Muscle layer of colon (tissue), 2 donors: Measurements from ENCODE around the gene FSIP2.

Experiments
- H3K27ac ChIP-seq: one replicate; pipeline ENCODE4 v1.7.0; 2013; ENCODE audit warnings: low read depth, mild to moderate bottlenecking, low read length, moderate library complexity
- H3K27me3 ChIP-seq, 2 donors: one replicate each; pipeline ENCODE4 v1.7.0; 2013; ENCODE audit warnings: low read length in 2 of 2, mild to moderate bottlenecking in 2 of 2; ENCODE audit not compliant: insufficient read depth in 2 of 2, control insufficient read depth in 1 of 2
- H3K36me3 ChIP-seq: one replicate; pipeline ENCODE4 v1.7.0; 2013; ENCODE audit warnings: mild to moderate bottlenecking, low read length; ENCODE audit not compliant: insufficient read depth
- H3K4me1 ChIP-seq: one replicate; pipeline ENCODE4 v1.7.0; 2013; ENCODE audit warnings: mild to moderate bottlenecking, low read length; ENCODE audit not compliant: insufficient read depth
- H3K4me3 ChIP-seq, 2 donors: one replicate each; pipeline ENCODE4 v1.7.0; 2013; ENCODE audit warnings: low read length in 2 of 2, low read depth in 1 of 2, mild to moderate bottlenecking in 1 of 2, moderate library complexity in 1 of 2
- H3K9ac ChIP-seq: one replicate; pipeline ENCODE4 v1.7.0; 2013; ENCODE audit warnings: low read length
- H3K9me3 ChIP-seq: one replicate; pipeline ENCODE4 v1.7.0; 2013; ENCODE audit warnings: mild to moderate bottlenecking, low read length
- donor health status: abdominal sarcoma.
- donor health status: Adenocarcinoma of cecum.

The FSIP2 gene

GRCh38 chr2:185817991-185818390 lies 79.4 kb downstream of the FSIP2 start:
- H3K36me3 ChIP-seq, result no peaks in the 10 kb centered on the region

GRCh38 chr2:185821467-185821866 lies 82.9 kb downstream of the FSIP2 start:
- Histone ChIP-seq H3K9ac (no peak overlapping the region), H3K27me3 (no peaks in the 10 kb centered on the region), H3K4me3 (no peak overlapping the region), H3K4me1 (no peaks in the 10 kb centered on the region), H3K27ac (no peak overlapping the region), H3K9me3 (no peaks in the 10 kb centered on the region), H3K36me3 (no peaks in the 10 kb centered on the region)

More at GRCh38 chr2:185817991-185818390, 79.4 kb downstream of the FSIP2 start:
- Histone ChIP-seq H3K27ac (no peak overlapping the region), H3K27me3 (no peaks in the 10 kb centered on the region), H3K9ac (no peak overlapping the region), H3K9me3 (no peaks in the 10 kb centered on the region), H3K4me3 (no peak overlapping the region), H3K4me1 (no peaks in the 10 kb centered on the region)

DNA sequence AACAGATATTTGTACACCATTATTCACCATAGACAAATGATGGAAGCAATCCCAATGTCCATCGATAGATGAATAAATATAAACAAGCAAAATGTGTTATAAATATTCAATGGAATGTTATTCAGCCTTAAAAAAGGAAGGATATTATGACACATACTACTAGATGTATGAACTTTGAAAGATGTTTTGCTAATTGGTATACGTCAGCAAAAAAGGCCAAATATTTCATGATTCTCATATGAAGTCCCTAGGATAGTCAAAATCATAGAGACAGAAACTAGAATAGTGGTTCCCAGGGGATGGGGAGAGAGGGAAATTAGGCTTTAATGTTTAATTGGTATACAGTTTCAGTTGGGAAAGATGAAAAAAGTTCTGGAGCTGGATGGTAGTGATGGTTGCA lies 85.2 kb downstream of the FSIP2 start:
- H3K36me3 ChIP-seq, result no peaks in the 10 kb centered on the region
- H3K9me3 ChIP-seq, result no peaks in the 10 kb centered on the region
- no peak overlapping the region for H3K27ac ChIP-seq
- no peaks in the 10 kb centered on the region for H3K27me3 ChIP-seq
- no peak overlapping the region for H3K9ac ChIP-seq
- no peaks in the 10 kb centered on the region for H3K4me1 ChIP-seq
- no peak overlapping the region for H3K4me3 ChIP-seq

GRCh38 chr2:185825557-185825956 lies 87.0 kb downstream of the FSIP2 start:
- H3K4me3 ChIP-seq, result no peak overlapping the region
- H3K9ac ChIP-seq, result no peak overlapping the region
- no peaks in the 10 kb centered on the region for H3K9me3 ChIP-seq
- H3K4me1 ChIP-seq, result no peaks in the 10 kb centered on the region
- H3K27ac ChIP-seq, result no peak overlapping the region
- H3K27me3 ChIP-seq, result no peaks in the 10 kb centered on the region
- H3K36me3 ChIP-seq, result no peaks in the 10 kb centered on the region

DNA sequence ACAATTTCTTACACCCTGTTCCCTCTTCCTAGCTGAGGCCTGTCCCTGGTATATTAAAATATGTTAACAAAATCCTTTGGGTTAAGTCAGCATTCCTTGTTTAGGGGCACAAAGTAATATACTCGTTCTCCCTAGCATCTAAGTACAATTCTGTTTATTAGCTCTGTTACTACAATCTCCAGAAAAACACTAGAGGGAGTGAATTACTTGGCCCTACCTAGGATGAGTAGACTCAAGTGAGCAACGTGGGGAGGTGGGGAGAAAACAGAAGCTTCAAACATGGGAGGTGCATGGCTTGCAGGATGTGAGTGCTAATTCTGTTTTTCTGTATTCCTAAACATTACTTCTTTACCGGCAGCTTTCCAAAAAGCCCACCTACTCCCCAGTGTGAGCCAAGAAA lies 89.7 kb downstream of the FSIP2 start:
- H3K27me3 ChIP-seq, result no peaks in the 10 kb centered on the region
- H3K4me3 ChIP-seq, result no peak overlapping the region
- no peaks in the 10 kb centered on the region for H3K9me3 ChIP-seq
- no peak overlapping the region for H3K27ac ChIP-seq
- no peak overlapping the region for H3K9ac ChIP-seq
- no peaks in the 10 kb centered on the region for H3K4me1 ChIP-seq
- H3K36me3 ChIP-seq, result no peaks in the 10 kb centered on the region

DNA sequence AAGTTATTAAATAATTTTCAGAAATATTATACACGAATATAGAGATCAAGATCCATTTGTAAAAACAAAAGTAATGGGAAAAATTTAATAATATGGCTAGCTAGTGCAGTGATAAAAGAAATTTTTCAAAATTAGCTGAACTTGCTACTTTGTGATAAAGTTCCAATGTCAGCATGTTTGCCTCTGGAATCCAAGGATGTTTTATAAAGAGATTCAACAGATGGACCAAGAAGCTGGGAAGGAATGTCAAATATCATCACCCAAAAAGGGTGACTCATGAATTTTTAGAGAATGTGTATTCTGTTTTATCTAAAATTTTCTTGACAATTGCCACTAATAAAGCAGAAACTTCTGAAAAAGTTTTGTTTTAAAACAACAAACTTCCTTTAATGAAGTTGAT lies 95.3 kb downstream of the FSIP2 start:
- no peaks in the 10 kb centered on the region for H3K4me1 ChIP-seq
- no peak overlapping the region for H3K4me3 ChIP-seq
- H3K9ac ChIP-seq, result no peak overlapping the region
- H3K27me3 ChIP-seq, result no peaks in the 10 kb centered on the region
- H3K9me3 ChIP-seq, result no peaks in the 10 kb centered on the region
- no peaks in the 10 kb centered on the region for H3K36me3 ChIP-seq
- no peak overlapping the region for H3K27ac ChIP-seq

- Histone ChIP-seq H3K4me1 (no peaks in the 10 kb centered on the region), H3K9ac (no peak overlapping the region), H3K4me3 (no peak overlapping the region), H3K36me3 (no peaks in the 10 kb centered on the region), H3K27ac (no peak overlapping the region), H3K9me3 (no peaks in the 10 kb centered on the region), H3K27me3 (no peaks in the 10 kb centered on the region)
These were observed 97.4 kb downstream of the FSIP2 start for GRCh38 chr2:185835974-185836373.

- Histone ChIP-seq H3K27ac (no peak overlapping the region), H3K4me1 (no peaks in the 10 kb centered on the region), H3K9ac (no peak overlapping the region), H3K27me3 (no peaks in the 10 kb centered on the region), H3K4me3 (no peak overlapping the region), H3K36me3 (no peaks in the 10 kb centered on the region), H3K9me3 (no peaks in the 10 kb centered on the region)
These were observed 116.3 kb downstream of the FSIP2 start for GRCh38 chr2:185854885-185855284.

GRCh38 chr2:185857691-185858090 lies 119.1 kb downstream of the FSIP2 start:
- Histone ChIP-seq H3K4me1 (no peaks in the 10 kb centered on the region), H3K4me3 (no peak overlapping the region), H3K9me3 (no peaks in the 10 kb centered on the region), H3K27ac (no peak overlapping the region), H3K36me3 (no peaks in the 10 kb centered on the region), H3K9ac (no peak overlapping the region), H3K27me3 (no peaks in the 10 kb centered on the region)

DNA sequence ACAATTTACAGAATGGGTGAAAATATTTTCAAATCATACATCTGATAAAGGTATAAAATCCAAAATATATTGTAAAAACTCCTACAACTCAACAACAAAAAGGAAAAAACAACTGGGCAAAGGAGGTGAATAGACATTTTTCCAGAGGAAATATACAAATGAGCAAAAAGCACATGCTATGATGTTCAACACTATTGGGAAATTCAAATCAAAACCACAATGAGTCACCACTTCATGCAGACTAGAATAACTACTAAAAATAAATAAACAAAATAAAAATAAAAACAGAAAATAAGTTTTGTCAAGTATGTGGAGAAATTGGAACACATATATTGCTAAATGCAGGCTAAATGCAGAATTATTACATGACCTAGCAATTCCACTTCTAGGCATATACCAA lies 120.9 kb downstream of the FSIP2 start:
- Histone ChIP-seq H3K27me3 (no peaks in the 10 kb centered on the region), H3K4me1 (no peaks in the 10 kb centered on the region), H3K4me3 (no peak overlapping the region), H3K9me3 (no peaks in the 10 kb centered on the region), H3K27ac (no peak overlapping the region), H3K36me3 (no peaks in the 10 kb centered on the region), H3K9ac (no peak overlapping the region)

- Histone ChIP-seq H3K9ac (no peak overlapping the region), H3K27ac (no peak overlapping the region), H3K36me3 (no peaks in the 10 kb centered on the region), H3K27me3 (no peaks in the 10 kb centered on the region), H3K9me3 (no peaks in the 10 kb centered on the region), H3K4me3 (no peak overlapping the region), H3K4me1 (no peaks in the 10 kb centered on the region)
These were observed 121.7 kb downstream of the FSIP2 start for GRCh38 chr2:185860321-185860720.

- Histone ChIP-seq H3K9ac (no peak overlapping the region), H3K36me3 (no peaks in the 10 kb centered on the region), H3K27ac (no peak overlapping the region), H3K27me3 (no peaks in the 10 kb centered on the region), H3K9me3 (no peaks in the 10 kb centered on the region), H3K4me3 (no peak overlapping the region), H3K4me1 (no peaks in the 10 kb centered on the region)
These were observed 124.2 kb downstream of the FSIP2 start for GRCh38 chr2:185862657-185863398.
